ENCODE data around the gene CWF19L2. TPM values are rescaled to one million over a fixed set of nuclear protein-coding genes. Genes with fewer than 3 reads are reported as not detected.

The CWF19L2 gene
- total RNA-seq, 1 donor from 2014 or later, result 17.3 TPM

DNA sequence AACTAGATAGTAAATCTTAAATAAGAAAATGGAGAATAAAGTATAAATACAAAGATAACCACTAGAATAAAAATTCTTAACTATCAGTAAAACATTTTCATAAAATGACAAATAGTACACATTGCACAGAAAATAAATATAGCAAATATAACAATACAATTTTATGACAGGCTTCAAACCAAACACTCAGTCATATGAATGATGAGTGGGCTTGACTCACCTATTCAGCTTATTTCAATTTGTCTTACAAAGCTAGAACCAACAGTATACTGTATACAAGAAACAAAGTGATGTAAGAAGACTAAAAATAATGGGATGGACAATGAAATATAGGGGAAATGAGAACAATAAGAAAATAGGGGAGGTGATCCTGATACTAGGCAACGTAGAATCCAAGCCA is 141.2 kb downstream of the CWF19L2 start:
- intact Hi-C loops (cut with micrococcal nuclease), result no loop called here

DNA sequence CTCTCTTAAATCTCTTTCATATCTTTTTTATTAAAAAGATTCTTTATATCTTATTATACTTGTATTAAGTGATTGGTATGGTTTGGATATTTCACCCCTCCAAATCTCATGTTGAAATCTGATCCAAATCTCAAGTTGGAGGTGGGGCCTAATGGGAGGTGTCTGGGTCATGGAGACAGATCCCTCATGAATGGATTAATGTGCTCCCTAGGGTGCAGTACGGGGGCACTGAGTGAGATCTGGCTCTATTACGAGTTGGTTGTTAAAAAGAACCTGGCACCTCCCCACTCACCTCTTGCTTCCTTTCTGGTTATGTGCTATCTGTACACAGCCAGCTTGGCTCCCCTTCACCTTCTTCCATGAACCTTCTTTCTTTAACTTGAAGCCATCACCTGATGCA is 149.6 kb downstream of the CWF19L2 start:
- intact Hi-C loops (cut with micrococcal nuclease), result no loop called here

DNA sequence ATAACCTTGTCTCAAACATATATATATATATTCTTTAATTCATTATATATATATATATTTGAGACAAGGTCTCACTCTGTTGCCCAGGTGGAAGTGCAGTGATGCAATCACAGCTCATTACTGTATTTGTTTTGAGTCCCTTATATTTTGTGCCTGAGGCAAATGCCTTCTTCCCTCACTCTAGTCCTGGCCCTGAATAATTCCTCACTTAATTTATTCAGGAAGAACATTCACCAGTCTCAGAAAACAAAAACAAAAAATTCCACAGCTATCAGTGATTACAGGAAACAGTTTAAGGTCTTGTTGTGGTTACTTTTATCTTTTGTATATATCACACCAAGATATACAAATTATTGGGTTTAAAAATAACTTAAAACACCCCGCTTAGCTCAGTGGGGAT is 155.7 kb downstream of the CWF19L2 start:
- intact Hi-C loops (cut with micrococcal nuclease), result no loop called here

DNA sequence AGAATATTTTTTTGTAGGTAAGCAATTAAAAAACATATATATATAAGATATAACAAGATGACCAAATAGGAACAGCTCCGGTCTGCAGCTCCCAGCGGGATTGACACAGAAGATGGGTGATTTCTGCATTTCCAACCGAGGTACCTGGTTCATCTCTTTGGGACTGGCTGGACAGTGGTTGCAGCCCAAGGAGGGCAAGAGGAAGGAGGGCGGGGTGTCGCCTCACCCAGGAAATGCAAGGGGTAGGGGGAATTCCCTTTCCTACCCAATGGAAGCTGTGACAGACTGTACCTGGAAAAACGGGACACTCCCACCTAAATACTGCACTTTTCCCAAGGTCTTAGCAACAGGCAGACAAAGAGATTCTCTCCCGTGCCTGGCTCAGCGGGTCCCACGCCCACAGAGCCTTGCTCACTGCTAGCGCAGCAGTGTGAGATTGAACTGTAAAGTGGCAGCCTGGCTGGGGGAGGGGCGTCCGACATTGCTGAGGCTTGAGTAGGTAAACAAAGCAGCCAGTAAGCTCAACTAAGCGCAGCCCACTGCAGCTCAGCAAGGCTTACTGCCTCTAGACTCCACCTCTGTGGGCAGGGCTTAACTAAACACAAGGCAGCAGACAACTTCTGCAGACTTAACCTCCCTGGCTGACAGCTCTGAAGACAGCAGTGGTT is 163.8 kb downstream of the CWF19L2 start:
- intact Hi-C loops (cut with micrococcal nuclease), result no loop called here

DNA sequence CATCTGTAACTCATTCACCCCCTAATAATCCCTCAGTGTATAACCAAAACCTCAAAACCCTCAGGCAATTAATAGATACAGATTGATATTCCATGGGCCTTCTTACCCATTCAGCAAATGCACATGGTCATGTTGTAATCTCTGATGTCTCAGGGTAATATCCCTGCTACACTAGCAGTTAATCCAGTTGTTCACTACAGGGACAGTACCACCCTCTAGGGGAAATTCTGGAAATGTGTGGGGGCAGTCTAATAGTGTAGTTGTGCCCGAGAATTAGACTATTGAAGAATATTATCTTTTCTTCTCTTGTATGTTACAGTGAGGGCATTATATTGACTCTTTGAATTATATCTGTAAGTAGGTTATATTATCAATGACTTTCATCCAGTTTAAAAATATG is 175.4 kb downstream of the CWF19L2 start:
- intact Hi-C loops (cut with micrococcal nuclease), result no loop called here

Other genes starting within 250 kb of the CWF19L2 start
- 10.3 TPM in 2 replicates for gene ALKBH8, start 107.9 kb upstream of the CWF19L2 start, total RNA-seq
- not detected in 2 replicates for gene ELMOD1, start 133.3 kb upstream of the CWF19L2 start, total RNA-seq

Measured in T-helper 2 cell treated with Interferon-gamma antibody and Interleukin-4, amounts not matched to agents 100 ng/mL and 5 ng/mL, for 36 hours (primary cell).